Mesendoderm (in vitro differentiated cells): Measurements from ENCODE around the gene METTL22.

ENCODE experiments used
- DNase-seq: peaks from one replicate; pipeline ENCODE4 v3.0.0; 2013
- H2AK5ac ChIP-seq: 2 replicates; pipeline ENCODE4 v1.6.1; 2013; ENCODE audit warnings: low read length, inconsistent platforms
- H2BK120ac ChIP-seq: 2 replicates; pipeline ENCODE4 v1.6.1; 2013; ENCODE audit warnings: low read depth, mild to moderate bottlenecking, low read length, moderate library complexity, mixed read lengths
- H2BK15ac ChIP-seq: replicated peaks from 2 replicates; pipeline ENCODE4 v1.6.1; 2013; ENCODE audit warnings: low read depth, mild to moderate bottlenecking, moderate library complexity
- H2BK5ac ChIP-seq: 2 replicates; pipeline ENCODE4 v1.6.1; 2013; ENCODE audit warnings: low read length, inconsistent platforms
- H3K18ac ChIP-seq: 2 replicates; pipeline ENCODE4 v1.6.1; 2013; ENCODE audit warnings: mild to moderate bottlenecking, low read length, mixed read lengths
- H3K23ac ChIP-seq: one replicate; pipeline ENCODE4 v1.6.1; 2013; ENCODE audit warnings: low read length
- H3K27ac ChIP-seq: 2 replicates; pipeline ENCODE4 v1.5.1; 2013; ENCODE audit warnings: low read depth, mild to moderate bottlenecking, inconsistent platforms, low read length, moderate library complexity
- H3K27me3 ChIP-seq: 2 replicates; pipeline ENCODE4 v1.6.1; 2013; ENCODE audit warnings: low read length, control low read depth, mild to moderate bottlenecking, inconsistent platforms; ENCODE audit not compliant: insufficient read depth, poor library complexity
- H3K36me3 ChIP-seq: 2 replicates; pipeline ENCODE4 v1.6.1; 2013; ENCODE audit warnings: low read length, inconsistent platforms; ENCODE audit not compliant: control insufficient read depth, insufficient read depth
- H3K4ac ChIP-seq: one replicate; pipeline ENCODE4 v1.6.1; 2013; ENCODE audit warnings: low read depth, mild to moderate bottlenecking, low read length, moderate library complexity
- H3K4me1 ChIP-seq: 2 replicates; pipeline ENCODE4 v1.6.1; 2013; ENCODE audit warnings: low read depth, low read length, inconsistent platforms; ENCODE audit not compliant: control insufficient read depth
- H3K4me2 ChIP-seq: 2 replicates; pipeline ENCODE4 v1.6.1; 2013; ENCODE audit warnings: low read length
- H3K4me3 ChIP-seq: 2 replicates; pipeline ENCODE4 v1.5.1; 2013; ENCODE audit warnings: mild to moderate bottlenecking, low read length
- H3K56ac ChIP-seq: one replicate; pipeline ENCODE4 v1.6.1; 2013; ENCODE audit warnings: low read length
- H3K79me1 ChIP-seq: 2 replicates; pipeline ENCODE4 v1.6.1; 2013; ENCODE audit warnings: low read length, inconsistent platforms
- H3K79me2 ChIP-seq: 2 replicates; pipeline ENCODE4 v1.6.1; 2013; ENCODE audit warnings: mild to moderate bottlenecking, low read length; ENCODE audit not compliant: control insufficient read depth, insufficient read depth
- H3K9ac ChIP-seq: 2 replicates; pipeline ENCODE4 v1.6.1; 2013; ENCODE audit warnings: low read length, inconsistent platforms
- H4K5ac ChIP-seq: one replicate; pipeline ENCODE4 v1.6.1; 2013; ENCODE audit warnings: low read length
- H4K8ac ChIP-seq: one replicate; pipeline ENCODE4 v1.6.1; 2013; ENCODE audit warnings: low read depth, mild to moderate bottlenecking, control low read depth, low read length, moderate library complexity
- WGBS: extraction: QIAGEN DNeasy Blood & Tissue Kit; methylation state at CpG from one replicate; pipeline ENCODE4 v1.1.7; 2013; ENCODE audit warnings: low lambda C conversion rate, missing lambda C conversion rate; ENCODE audit not compliant: insufficient coverage; ENCODE audit errors: extremely low coverage; 5-methylcytosine and 5-hydroxymethylcytosine counted together

Gene METTL22

DNA sequence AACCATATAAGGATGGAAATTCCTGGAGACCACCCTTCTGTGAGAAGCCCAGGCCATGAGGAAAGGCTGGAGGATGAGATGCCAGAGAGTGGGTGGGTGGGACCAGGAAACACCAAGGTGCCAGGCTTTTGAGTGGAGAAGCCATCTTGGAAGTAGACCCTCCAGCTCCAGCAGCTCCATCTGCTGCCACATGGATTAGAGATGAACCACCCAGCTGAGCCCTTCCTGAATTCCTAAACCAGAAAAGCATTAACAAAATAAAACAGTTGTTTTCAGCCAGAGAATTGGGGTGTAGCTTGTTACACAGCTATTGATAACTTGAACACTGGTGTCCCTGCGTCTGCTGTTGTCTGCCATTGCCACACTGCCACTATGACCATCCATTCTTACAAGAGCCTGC lies 24.9 kb upstream of the METTL22 start:
- H3K9ac ChIP-seq = no peak overlapping the region
- H3K23ac ChIP-seq = no peak overlapping the region
- H3K18ac ChIP-seq = no peak overlapping the region
- H3K79me2 ChIP-seq = no peaks in the 10 kb centered on the region
- H2BK5ac ChIP-seq = no peak overlapping the region
- H4K5ac ChIP-seq = no peak overlapping the region
- no peak overlapping the region for H3K56ac ChIP-seq
- H2BK15ac ChIP-seq = no peak overlapping the region
- no peaks in the 10 kb centered on the region for H3K27me3 ChIP-seq
- no peaks in the 10 kb centered on the region for H3K36me3 ChIP-seq
- H2BK120ac ChIP-seq = no peak overlapping the region
- no peaks in the 10 kb centered on the region for H3K79me1 ChIP-seq
- no CpG with 5 or more reads among the region's 1 CpG for WGBS
- no peaks in the 10 kb centered on the region for H3K4me1 ChIP-seq
- H3K4ac ChIP-seq = no peak overlapping the region
- H4K8ac ChIP-seq = no peak overlapping the region
- no peak for DNase-seq
- H3K4me3 ChIP-seq = no peak overlapping the region
- H3K4me2 ChIP-seq = no peak overlapping the region
- no peak overlapping the region for H3K27ac ChIP-seq
- H2AK5ac ChIP-seq = no peak overlapping the region

DNA sequence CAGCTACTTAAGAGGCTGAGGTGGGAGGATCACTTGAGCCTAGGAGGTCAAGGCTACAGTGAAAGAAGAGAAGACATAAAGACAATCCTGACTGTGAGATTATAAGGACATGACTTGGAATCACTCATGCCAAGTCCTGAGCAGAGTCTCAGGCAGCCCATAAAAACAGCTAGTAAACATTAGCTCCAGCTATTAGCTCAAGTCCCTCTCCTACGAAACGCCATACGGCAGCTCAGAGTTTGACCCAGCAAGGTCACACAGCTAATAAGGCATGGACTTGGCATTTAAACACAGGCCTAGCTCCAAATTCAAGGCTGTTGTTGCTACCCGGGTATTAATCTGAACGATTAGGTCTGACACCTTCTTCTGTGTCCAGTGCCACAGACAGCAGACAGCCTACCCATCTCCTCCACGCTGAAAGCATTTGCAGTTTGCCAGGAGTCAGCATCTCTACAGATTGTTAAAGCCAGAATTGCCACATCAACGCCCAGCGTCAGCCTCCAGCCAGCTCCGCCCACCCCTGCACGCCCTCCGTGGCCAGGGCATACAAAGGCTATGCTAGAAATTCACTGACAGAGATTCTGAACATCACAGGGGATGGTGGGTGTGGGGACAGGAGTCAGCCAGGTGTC lies 21.2 kb upstream of the METTL22 start:
- Histone ChIP-seq H3K27me3 (no peaks in the 10 kb centered on the region), H3K27ac (no peak overlapping the region), H4K5ac (no peak overlapping the region), H3K4me2 (no peak overlapping the region), H4K8ac (no peak overlapping the region), H3K56ac (no peak overlapping the region), H2AK5ac (no peak overlapping the region), H3K4me1 (no peaks in the 10 kb centered on the region), H3K36me3 (no peaks in the 10 kb centered on the region), H3K23ac (no peak overlapping the region), H2BK120ac (no peak overlapping the region), H3K9ac (no peak overlapping the region), H3K4ac (no peak overlapping the region), H3K4me3 (no peak overlapping the region), H3K79me2 (no peaks in the 10 kb centered on the region), H2BK5ac (no peak overlapping the region), H3K79me1 (no peaks in the 10 kb centered on the region), H2BK15ac (no peak overlapping the region), H3K18ac (no peak overlapping the region)
- no peak for DNase-seq
- WGBS = no CpG with 5 or more reads among the region's 11 CpGs

DNA sequence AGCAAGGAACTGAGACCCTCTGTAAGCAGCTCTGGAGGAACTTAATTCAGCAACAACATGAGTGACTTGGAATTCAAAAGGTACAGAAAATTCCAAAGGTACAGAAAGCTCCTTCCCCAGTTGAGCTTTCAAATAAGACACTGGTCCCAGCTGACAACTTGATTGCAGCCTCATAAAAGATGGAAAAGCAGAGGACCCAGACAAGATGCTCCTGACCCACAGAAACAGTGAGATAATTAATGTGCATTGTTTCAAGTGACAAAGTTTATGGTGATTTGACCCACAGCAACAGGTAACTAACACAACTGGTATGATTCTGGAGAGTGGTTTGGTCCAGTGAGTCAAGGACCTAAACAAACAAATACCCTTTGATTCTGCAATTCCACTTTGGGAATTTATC lies 15.9 kb upstream of the METTL22 start:
- H3K36me3 ChIP-seq = no peaks in the 10 kb centered on the region
- no peaks in the 10 kb centered on the region for H3K4me1 ChIP-seq
- H3K27ac ChIP-seq = no peak overlapping the region
- no peak overlapping the region for H3K23ac ChIP-seq
- H3K4ac ChIP-seq = no peak overlapping the region
- no peak overlapping the region for H3K9ac ChIP-seq
- no peak overlapping the region for H3K18ac ChIP-seq
- H2AK5ac ChIP-seq = no peak overlapping the region
- H3K4me3 ChIP-seq = no peak overlapping the region
- no peak overlapping the region for H4K8ac ChIP-seq
- H2BK15ac ChIP-seq = no peak overlapping the region
- no peaks in the 10 kb centered on the region for H3K27me3 ChIP-seq
- H3K56ac ChIP-seq = no peak overlapping the region
- H4K5ac ChIP-seq = no peak overlapping the region
- no peaks in the 10 kb centered on the region for H3K79me1 ChIP-seq
- no peak overlapping the region for H2BK120ac ChIP-seq
- no peaks in the 10 kb centered on the region for H3K79me2 ChIP-seq
- no peak overlapping the region for H3K4me2 ChIP-seq
- no peak overlapping the region for H2BK5ac ChIP-seq
- no peak for DNase-seq

DNA sequence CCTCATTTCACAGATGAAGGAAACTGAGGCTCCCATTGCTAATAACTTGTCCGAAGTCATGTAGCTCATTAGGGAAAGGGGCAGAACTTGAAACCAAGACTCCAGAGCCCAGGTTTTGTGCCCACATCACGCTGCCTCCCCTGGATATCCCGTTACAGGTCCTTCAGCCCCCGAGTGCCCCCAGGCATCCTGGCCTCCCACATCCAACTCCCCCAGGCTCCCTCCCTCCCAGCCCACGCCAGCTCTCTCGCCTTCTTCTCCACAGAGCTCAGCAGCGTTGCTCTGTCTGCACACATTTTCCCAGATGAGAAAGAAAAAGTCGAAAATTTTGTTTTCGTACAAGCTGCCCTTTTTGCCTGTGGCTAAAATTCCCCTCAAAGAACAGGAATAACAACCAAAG lies 14.3 kb upstream of the METTL22 start:
- Histone ChIP-seq H3K18ac (no peak overlapping the region), H2BK120ac (no peak overlapping the region), H3K56ac (no peak overlapping the region), H2AK5ac (no peak overlapping the region), H3K27ac (no peak overlapping the region), H3K36me3 (no peaks in the 10 kb centered on the region), H3K4me1 (no peaks in the 10 kb centered on the region), H4K8ac (no peak overlapping the region), H3K79me2 (no peaks in the 10 kb centered on the region), H3K4me3 (no peak overlapping the region), H3K79me1 (no peaks in the 10 kb centered on the region), H3K27me3 (no peaks in the 10 kb centered on the region), H3K4me2 (no peak overlapping the region), H3K9ac (no peak overlapping the region), H3K4ac (no peak overlapping the region), H2BK5ac (no peak overlapping the region), H2BK15ac (no peak overlapping the region), H4K5ac (no peak overlapping the region), H3K23ac (no peak overlapping the region)
- no CpG with 5 or more reads among the region's 9 CpGs for WGBS
- no peak for DNase-seq

DNA sequence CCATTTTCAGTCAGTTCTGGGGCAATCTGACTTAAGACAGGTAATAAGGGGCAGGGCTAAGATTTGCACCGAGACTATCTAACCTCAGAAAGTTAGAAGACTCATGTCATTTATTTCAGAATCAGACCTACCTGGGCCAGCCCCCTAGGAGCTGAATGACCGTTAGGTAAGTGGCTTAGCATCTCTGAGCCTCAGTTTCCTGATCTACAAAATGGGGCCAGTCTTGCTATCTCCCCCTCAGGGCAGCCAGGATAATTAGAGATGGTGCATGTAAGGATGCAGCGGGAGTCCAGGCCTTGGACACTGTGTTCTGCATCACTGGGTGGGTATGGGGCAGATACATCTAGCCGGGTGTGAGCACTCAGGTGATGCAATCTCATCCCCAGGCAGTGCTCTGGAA lies 10.4 kb upstream of the METTL22 start:
- Histone ChIP-seq H4K8ac (no peak overlapping the region), H3K36me3 (no peaks in the 10 kb centered on the region), H3K79me2 (no peaks in the 10 kb centered on the region), H3K23ac (no peak overlapping the region), H4K5ac (no peak overlapping the region), H2BK5ac (no peak overlapping the region), H2BK15ac (no peak overlapping the region), H3K4ac (no peak overlapping the region), H3K4me1 (no peaks in the 10 kb centered on the region), H3K27ac (no peak overlapping the region), H3K4me3 (no peak overlapping the region), H3K4me2 (no peak overlapping the region), H3K27me3 (no peaks in the 10 kb centered on the region), H3K9ac (no peak overlapping the region), H3K56ac (no peak overlapping the region), H3K18ac (no peak overlapping the region), H3K79me1 (no peaks in the 10 kb centered on the region), H2AK5ac (no peak overlapping the region), H2BK120ac (no peak overlapping the region)
- no peak for DNase-seq
- WGBS = no CpG with 5 or more reads among the region's 4 CpGs

DNA sequence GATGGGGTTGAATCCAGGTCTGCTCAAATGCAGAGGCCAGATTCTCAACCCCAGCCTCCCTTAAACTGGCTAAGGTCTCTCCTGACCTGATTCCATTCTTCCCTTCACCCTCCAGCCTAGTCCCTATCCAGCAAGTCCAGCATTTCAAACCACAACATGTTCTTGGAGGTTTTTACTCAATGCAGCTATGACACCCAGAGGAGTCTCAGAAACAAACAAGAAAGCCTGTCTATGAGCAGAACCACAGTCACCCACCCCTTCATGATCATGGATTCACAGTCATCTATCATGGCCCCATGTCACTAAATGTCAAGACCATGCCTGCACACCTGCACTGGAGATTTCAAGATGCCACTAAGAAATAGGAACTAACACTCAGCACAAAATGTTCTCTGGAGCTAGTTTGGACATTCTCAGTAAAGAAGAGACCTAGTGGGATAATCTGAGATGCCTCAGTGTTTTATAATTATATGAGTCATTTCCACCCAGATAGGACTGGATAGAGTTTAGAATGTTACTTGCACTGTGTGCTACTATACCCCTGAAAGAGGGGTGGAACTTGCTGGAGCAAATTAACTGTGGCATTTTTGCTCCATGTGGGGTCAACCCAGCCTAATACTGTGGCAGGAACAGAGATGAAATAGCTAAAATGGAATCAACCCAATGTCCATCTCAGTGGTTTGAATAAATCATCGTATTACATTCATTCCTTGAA lies 9.5 kb upstream of the METTL22 start:
- no peaks in the 10 kb centered on the region for H3K36me3 ChIP-seq
- no peak overlapping the region for H3K4me3 ChIP-seq
- no peak overlapping the region for H3K27ac ChIP-seq
- H3K79me1 ChIP-seq = no peaks in the 10 kb centered on the region
- H3K4ac ChIP-seq = no peak overlapping the region
- no peak overlapping the region for H2BK120ac ChIP-seq
- H2BK15ac ChIP-seq = no peak overlapping the region
- no peaks in the 10 kb centered on the region for H3K4me1 ChIP-seq
- H3K18ac ChIP-seq = no peak overlapping the region
- DNase-seq = no peak
- no peak overlapping the region for H2AK5ac ChIP-seq
- H3K4me2 ChIP-seq = no peak overlapping the region
- H3K9ac ChIP-seq = no peak overlapping the region
- WGBS = no CpG with 5 or more reads among the region's 1 CpG
- no peak overlapping the region for H3K23ac ChIP-seq
- H3K27me3 ChIP-seq = no peaks in the 10 kb centered on the region
- no peak overlapping the region for H2BK5ac ChIP-seq
- no peaks in the 10 kb centered on the region for H3K79me2 ChIP-seq
- no peak overlapping the region for H4K5ac ChIP-seq
- H3K56ac ChIP-seq = no peak overlapping the region
- no peak overlapping the region for H4K8ac ChIP-seq
